ENCODE measurements around the gene RBM20.

DNA sequence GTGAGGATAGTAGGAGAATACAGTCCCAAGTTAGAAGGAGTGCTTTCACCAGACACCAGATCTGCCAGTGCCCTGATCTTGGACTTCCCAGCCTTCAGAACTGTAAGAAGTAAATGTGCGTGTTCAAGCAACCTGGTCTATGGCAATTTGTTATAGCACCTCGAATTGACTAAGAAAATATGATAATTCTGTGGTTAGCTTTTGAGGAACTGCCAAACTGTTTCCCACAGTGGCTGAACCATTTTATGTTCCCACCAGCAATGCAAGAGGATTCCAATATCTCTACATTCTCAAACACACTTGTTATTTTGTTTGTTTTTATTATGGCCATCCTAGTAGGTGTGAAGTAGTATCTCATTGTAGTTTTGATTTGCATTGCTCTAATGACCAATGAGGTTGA, 47.0 kb downstream of the RBM20 start:
- TF ChIP-seq EZH2 (IDR thresholded peaks at IDR 0.05; ENCODE audit: borderline replicate concordance): no peak
- TF ChIP-seq, protein P1, sequence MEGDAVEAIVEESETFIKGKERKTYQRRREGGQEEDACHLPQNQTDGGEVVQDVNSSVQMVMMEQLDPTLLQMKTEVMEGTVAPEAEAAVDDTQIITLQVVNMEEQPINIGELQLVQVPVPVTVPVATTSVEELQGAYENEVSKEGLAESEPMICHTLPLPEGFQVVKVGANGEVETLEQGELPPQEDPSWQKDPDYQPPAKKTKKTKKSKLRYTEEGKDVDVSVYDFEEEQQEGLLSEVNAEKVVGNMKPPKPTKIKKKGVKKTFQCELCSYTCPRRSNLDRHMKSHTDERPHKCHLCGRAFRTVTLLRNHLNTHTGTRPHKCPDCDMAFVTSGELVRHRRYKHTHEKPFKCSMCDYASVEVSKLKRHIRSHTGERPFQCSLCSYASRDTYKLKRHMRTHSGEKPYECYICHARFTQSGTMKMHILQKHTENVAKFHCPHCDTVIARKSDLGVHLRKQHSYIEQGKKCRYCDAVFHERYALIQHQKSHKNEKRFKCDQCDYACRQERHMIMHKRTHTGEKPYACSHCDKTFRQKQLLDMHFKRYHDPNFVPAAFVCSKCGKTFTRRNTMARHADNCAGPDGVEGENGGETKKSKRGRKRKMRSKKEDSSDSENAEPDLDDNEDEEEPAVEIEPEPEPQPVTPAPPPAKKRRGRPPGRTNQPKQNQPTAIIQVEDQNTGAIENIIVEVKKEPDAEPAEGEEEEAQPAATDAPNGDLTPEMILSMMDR (IDR thresholded peaks at IDR 0.05; ENCODE audit: poor library complexity): no peak

Data from hepatocyte (in vitro differentiated cells).